HG03565 (cell line): ENCODE data around the gene SULT1A2.
"Not testable (repeated sequence)": the region's sequence is repeated elsewhere in the genome, so short reads cannot be mapped to it uniquely, and the experiment has no call there.

Source experiments
- ATAC-seq: cut with Tn5 transposase; IDR thresholded peaks from one replicate; pipeline ENCODE4 v1.9.1; 2021; ENCODE audit warnings: mild to moderate bottlenecking, moderate library complexity; ENCODE audit not compliant: unreplicated experiment

SULT1A2 gene

GRCh38 chr16:28592511-28592910, 4.3 kb downstream of the SULT1A2 start:
- no peak for ATAC-seq

DNA sequence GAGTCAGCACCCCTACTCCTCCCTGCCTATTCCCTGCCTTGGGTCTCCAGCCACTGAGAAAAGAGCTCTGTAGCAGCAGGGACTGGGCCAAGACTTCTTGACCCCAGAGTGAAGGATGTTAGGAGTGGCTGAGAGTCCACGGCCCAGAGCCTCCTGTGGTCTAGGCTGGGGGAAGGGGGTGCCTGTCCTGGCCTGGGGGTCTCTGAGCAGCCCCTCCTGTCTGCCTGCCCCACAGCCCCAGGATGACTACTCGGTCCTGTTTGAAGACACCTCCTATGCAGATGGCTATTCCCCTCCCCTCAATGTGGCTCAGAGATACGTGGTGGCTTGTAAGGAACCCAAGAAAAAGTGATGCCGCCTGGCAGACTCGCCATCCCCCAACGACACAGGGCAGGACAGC, 5.5 kb downstream of the SULT1A2 start:
- ATAC-seq, result no peak

- no peak for ATAC-seq
Measured at GRCh38 chr16:28590384-28591340, 6.2 kb downstream of the SULT1A2 start.

- ATAC-seq, result no peak
Measured at GRCh38 chr16:28589930-28590329, 6.9 kb downstream of the SULT1A2 start.

- no peak for ATAC-seq
Measured at GRCh38 chr16:28589069-28589468, 7.8 kb downstream of the SULT1A2 start.

DNA sequence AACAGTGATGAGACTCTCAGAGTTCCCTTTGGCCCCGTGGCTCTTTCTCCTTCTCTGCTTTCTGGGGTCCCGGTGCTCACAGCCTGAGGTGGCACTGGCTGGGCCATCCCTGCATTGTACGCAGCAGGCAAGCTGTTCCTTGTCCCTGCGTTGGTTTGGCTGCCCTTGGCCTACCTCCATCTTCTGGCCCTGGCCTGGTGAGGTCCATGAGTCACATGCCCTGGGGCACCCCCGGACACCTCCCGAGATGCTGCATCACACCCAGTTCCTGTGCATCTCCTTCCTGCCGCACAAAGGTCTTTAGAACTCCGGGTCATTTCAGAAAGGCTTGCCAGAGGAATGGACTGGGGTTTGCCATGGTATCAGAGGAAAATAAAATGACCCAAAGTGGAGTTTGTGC, 9.5 kb downstream of the SULT1A2 start:
- no peak for ATAC-seq

DNA sequence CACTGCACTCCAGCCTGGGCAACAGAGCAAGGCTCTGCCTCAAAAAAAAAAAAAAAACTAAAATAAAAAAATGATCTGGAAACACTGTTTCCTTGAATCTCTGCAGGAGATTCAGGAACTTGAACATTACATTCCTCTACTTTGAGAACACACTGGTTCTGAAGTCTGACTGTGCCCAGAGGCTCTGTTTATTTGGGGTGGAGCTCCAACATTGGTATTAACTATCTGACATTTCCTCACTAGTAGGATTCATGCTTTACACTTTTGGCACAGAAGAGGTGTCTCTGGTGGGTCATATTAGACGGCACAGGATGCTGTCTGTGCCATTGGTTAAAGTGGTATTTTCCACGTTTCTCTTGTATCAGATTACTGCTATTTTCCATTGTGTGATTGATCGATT, 10.4 kb downstream of the SULT1A2 start:
- ATAC-seq, result no peak

DNA sequence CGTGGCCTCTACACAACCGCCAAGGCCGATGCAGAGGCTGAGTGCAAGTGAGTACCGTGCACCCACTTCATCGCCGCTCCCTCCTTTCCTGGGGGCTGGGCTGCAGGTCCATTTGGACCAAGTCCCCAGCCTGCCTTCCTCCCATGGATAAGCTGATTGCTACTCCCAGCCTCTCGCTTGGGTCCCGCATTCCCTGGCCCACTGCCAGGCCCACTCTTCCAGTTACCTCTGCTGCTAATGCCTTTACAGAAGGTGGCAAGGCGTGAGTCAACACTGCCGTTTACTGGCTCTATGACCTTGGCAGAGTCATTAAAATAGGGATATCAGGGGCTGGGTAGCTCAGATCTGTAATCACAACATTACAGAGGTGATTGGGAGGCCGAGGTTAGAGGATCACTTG, 11.2 kb downstream of the SULT1A2 start:
- ATAC-seq, result no peak

- no peak for ATAC-seq
Measured at GRCh38 chr16:28580726-28581315, 16.0 kb downstream of the SULT1A2 start.

- no peak for ATAC-seq
Measured at GRCh38 chr16:28575446-28576109, 21.3 kb downstream of the SULT1A2 start.

DNA sequence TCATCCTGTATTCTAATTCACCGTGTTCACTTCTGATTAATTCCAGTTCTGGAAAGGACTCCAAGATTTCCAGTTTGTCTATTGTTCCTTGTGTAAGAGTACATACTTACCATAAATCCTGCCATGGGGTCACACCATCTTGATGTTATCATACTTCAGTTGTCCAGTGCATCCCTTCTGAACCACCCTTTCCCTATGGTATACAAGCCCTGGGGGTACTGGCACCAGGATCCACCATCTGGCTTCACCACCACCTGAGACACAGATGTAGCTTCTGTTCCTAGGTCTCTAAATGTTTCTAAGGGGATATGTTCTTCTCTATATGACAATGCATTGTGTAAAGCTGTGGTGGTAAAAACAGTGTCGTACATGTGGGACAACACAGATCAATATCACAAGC, 21.9 kb downstream of the SULT1A2 start:
- no peak for ATAC-seq

GRCh38 chr16:28573738-28574718, 22.8 kb downstream of the SULT1A2 start:
- ATAC-seq, result no peak

DNA sequence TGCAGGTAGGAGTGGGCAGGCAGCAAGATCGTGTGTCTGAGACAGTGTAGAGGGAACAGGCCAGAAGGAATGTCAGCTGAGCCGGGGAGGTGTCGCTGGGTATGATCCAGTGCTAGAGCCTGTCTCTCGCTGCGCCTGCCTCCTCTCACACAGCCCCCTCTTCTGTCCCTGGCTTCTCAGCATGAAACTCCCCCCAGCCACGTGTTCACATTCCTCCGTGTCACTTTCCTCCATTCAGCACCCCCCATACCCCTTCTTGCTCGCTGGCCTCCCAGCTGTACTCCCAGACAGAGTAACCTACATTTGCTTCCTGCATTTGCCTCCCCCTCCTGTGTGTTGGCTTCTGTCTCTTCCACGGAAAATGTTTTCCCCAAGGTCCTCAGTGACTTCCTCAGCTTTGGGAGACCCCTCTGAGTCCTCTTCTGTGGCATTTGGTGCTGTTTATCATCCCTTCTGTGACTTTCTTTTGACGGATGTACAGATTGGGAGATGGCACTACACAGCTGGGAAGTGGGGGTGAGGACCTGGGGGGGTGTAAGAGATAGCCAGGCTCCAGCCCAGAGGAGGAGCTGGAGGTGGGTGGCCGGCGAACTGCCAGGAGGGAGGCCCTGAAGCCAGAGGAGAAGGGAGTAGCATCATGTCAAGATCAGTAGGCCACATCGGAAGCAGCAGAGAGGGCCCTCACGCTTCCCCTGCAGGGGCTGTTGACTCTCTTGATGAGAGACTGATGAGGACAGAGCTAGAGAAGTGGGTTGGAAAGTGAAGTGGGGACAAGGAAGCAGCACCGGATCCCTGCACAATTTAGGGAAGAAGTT, 23.9 kb downstream of the SULT1A2 start:
- no peak for ATAC-seq

GRCh38 chr16:28569968-28570752, 26.7 kb downstream of the SULT1A2 start:
- no peak for ATAC-seq

GRCh38 chr16:28569021-28569420, 27.8 kb downstream of the SULT1A2 start:
- no peak for ATAC-seq

DNA sequence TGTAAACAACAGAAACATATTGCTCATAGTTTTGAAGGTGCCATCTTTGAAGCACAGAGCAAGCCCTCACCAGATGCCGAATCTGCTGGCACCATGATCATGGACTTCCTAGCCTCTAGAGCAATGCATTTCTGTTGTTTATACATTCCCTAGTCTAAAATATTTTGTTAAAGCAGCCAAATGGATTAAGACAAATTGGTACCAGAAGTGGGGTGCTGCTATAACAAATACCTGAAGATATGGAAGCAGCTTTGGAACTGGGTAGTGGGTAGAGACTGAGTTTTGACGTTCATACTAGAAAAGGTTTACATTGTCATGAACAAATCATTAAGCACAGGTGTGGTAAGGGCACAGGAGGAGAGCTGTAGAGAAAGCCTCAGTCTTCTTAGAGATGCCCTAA, 29.6 kb downstream of the SULT1A2 start:
- ATAC-seq, result no peak

- ATAC-seq, result not testable (repeated sequence)
Measured at GRCh38 chr16:28566233-28566925, 30.5 kb downstream of the SULT1A2 start.

DNA sequence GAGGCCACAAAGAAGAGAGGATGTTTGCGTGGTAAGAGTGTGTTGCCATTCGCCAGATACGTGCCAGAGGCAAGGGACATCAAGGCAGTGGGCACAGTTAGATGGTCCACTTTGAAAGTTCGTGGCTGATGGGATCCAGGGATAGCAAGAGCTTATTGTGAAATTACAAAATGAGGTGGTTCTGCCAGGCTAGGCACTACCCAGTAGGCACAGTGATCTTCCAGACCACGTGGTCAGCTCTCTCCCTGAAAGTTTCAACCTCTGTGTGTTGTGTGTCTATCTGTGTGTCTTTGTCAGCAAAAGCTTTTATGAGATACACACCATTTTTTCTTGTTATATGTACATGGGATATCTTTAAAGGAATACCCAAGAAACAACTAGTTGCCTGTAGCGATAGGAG, 33.6 kb downstream of the SULT1A2 start:
- ATAC-seq, result no peak
